Measurements from ENCODE around the gene ZBTB7C.

ZBTB7C gene

DNA sequence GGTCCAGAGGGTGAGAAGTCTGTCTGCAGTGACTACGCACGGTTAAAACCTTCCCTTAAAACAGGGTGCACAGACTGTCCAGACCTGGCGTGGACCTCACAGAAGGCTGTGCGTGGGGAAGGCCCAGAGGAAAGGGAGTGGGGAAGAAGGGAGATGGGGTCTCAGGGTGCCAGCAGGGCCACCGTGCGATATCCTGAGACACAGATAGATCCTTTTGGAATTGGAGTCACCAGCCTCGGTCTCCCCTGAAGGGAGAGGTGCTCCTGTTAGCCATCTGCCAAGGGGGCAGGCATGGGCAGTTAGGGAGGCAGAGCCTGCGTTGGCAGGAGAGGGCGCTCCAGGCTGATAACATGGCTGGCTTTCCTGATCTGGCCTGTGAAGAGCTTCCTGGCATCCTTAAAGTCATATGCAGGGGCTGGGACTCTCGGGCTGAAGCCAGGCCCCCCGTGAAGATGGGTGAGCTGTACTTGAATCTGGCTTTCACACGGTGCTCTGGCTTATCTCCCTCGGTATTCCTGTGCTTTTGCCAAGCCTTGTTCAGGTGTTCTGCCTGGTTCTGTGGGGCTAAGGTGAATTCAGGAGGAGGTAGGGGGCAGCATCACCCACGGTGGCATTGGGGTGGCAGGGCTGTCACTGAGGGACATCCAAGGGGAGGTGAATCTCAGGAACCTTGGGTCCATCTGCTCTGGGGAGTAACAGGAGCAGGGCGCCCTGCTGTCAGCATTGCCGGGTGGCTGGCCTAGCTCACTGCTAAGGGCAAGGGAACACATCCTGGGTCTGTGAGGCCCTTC is 371.5 kb downstream of the ZBTB7C start:
- DNase-seq (ENCODE audit: low read depth, low spot score): no peak

DNA sequence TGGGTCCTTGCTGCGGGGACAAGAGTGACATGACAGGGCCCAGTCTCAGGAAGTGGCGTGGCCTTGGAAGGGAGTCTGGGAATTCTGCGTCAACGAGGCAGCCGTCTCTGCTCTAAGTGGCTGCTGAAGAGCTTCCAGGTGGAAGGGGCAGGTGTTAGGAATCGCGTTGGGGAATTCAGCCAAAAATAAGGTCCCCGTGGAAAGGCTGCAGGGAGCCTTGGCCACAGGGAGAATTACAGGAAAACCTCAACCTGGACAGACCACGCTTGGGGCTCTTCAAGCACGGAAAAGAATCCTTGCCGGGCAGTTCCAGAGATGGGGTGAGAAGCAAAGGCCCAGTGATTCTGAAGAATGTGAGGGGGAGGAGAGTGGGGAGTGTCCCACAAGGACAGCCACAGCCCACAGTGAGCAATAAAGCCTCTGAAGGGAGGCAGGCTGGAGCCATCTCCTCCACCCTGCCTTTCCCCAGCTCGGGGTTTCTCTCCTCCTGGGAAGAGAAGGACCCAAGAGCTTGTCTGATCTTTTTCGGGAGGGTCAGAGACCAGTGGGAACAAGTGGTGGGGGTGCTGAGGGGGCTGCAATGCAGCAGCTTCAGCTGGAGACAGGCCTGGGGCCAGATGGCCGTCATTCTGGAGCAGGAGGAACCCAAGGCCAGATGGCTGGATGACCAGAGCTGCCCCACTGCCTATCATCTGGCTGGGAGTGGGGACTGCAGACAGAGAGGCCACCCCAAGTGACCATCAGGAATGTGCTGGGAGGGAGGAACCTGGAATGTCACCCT is 372.4 kb downstream of the ZBTB7C start:
- no peak for DNase-seq (ENCODE audit: low read depth, low spot score)

DNA sequence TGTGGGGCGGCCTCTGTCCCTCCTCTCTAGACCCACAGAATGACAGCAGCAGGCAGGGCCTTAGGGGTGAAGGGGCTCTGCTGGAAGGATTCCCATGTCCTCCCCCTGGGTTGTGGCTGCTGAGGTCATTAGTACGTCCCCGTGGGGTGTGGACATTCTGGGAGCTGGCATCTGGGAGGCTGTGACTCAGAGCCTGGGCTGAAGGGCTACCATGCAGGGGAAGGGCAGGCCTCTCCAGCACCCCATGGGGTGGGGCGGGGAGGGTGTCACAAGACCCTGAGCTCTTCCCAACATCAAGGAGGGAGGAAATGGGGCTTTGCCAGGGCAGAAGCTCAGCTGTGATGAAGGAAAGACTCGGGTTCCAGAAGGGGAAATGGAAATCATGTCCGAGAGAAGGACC is 373.0 kb downstream of the ZBTB7C start:
- no peak for DNase-seq (ENCODE audit: low read depth, low spot score)

DNA sequence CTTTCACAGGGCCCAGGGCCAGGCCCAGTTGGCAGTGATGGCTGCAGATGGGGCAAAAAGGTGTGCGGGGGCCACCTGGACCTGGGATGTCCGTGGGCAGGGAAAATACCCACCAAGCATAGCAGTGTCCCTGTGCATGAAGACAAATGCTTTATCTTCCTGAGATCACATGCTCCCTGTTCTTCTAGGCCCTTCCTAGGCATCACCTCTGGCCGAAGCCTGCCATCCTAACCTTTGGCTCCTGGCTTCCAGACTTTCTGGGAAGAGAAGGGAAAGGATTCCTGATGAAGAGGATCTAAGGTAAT is 373.7 kb downstream of the ZBTB7C start:
- no peak for DNase-seq (ENCODE audit: low read depth, low spot score)

DNA sequence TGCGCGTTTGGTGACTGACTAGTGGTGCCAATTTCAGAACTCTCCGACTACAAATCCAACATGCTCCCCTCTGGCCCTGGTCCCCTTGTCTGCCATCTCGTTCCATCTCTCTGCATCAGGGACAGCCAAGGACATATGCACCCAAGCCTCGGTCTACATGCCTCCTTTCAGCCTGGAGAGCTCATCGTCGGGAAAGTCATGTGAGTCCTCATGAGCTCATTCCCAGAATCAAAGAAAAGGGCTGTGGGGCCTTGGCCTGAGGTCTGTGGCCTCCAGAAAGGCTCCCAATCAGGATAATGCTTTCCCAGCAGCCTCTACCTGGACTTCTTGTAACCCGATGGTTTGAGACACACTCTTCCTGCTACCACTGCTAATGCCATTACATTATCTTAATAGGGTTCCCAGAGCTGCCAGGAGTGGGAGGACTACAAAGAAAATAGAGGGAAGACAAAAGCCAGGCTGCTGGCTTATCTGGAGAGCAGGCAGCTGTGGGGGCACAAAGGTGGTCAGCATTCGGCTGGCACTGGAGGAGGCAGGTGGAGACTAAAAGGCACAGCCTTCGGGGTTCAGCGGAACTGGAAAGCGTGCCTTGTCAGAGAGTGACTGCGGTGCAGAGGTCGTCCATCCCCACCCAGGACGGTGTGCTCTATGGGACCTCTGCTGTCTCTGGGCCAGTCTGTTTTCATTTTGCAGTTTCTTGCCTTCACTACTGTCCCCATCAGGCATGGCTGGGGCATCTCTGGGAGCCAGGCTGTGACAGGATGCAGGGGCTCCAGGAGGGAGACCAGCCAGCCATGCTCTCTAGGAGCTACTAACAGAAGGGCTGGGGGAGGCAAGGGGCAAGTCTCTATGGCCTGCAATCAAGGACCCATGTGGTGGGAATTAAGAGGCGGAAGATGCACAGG is 374.3 kb downstream of the ZBTB7C start:
- no peak for DNase-seq (ENCODE audit: low read depth, low spot score)

DNA sequence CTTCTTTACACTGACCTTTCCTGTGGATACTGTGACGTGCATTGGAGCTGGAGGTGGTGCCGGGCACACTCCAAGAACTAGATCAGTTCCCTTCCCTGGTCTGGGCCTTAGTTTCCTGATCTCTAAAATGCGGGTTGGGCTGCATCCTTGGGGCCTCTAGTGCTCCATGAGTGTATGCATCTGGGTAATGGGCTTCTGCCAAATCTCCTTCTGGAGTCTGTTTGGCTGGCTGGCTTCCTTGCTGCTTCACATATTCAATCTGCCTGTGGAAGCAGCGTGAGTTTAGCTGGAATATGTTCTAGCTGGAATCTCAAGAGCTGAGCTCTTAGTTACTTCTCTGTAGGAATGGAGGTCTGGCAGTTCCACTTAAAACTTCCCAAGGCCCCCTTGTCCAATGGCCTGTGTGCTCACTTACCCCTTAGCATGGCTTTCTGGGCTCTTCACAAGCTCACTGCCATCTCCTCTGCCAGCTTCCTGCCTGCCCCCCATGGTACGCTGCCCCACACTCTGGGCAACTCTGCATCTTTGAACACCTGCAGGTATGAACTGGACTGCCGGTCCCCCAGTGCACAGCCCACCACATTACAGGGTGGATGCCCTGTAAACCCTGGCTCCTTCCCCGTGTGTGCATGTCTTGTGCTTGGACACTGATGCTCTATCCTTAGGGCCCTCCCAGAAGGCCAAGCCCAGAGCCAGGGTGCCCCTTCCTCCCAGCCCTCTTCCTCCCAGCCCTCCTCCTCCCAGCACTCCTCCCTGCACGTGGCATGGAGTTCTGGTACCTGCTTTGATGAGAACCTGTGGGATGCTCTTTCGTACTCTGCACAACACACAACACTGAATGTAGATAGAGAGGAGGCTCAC is 375.2 kb downstream of the ZBTB7C start:
- DNase-seq (ENCODE audit: low read depth, low spot score): no peak

DNA sequence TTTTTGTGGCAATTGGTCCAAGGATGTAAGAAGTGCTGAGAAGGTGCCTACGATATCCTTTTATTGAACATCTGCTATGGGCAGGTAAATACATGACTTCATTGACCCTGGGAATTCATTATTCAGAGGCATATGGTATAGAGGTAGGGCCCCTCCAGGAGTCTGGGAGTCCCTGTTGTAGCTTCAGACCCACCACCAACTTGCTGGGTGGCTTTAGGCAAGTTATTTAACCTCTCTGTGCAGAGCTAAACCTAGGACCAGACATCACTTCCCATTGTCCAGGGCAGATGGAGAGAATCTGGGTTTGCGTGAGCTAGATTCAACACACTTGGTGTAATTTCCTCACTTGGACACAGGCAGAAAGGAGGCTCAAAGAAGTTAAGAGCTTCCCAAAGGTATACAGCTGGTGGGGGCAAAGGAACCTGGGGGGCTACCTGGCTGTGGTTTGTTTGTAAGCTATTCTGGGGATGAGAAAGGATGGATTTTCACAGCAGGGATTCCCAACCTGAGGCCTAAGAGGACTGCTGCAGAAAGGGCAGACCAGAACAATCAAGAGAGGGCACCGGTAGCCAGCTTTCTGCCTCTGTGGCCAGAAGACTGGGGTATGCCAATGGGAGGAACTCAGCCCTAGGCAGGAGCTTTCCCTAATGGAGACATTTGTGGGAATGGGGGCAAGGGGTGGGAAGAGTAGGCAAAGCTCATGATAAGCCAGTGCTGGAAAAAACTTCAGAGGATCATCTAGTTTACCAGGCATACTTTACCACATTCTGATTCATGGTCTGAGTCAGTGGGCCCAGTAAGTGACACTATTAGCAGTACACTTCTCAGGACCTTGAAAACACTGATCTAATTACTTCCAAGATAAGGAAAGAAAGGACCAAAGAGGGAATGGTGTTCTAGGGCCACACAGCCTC is 376.1 kb downstream of the ZBTB7C start:
- DNase-seq (ENCODE audit: low read depth, low spot score): no peak

DNA sequence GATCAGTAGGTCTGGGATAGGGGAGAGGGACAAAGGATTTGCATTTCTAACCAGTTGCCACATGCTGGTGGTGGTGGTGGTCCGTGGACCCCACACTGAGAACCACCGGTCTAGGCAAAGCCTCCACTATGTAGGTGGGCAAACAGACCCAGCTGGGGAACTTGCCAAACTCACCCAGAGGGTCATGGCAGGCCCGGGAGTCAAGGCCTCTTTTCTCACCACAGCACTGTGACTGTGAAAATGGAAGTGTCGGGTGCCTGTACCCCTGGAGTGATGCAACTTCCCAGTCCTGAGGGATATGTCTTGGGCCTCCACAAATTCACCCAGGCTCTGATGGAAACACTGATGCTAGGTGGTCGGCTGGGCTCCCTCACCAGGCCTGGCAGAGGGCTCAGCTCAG is 377.5 kb downstream of the ZBTB7C start:
- no peak for DNase-seq (ENCODE audit: low read depth, low spot score)

DNA sequence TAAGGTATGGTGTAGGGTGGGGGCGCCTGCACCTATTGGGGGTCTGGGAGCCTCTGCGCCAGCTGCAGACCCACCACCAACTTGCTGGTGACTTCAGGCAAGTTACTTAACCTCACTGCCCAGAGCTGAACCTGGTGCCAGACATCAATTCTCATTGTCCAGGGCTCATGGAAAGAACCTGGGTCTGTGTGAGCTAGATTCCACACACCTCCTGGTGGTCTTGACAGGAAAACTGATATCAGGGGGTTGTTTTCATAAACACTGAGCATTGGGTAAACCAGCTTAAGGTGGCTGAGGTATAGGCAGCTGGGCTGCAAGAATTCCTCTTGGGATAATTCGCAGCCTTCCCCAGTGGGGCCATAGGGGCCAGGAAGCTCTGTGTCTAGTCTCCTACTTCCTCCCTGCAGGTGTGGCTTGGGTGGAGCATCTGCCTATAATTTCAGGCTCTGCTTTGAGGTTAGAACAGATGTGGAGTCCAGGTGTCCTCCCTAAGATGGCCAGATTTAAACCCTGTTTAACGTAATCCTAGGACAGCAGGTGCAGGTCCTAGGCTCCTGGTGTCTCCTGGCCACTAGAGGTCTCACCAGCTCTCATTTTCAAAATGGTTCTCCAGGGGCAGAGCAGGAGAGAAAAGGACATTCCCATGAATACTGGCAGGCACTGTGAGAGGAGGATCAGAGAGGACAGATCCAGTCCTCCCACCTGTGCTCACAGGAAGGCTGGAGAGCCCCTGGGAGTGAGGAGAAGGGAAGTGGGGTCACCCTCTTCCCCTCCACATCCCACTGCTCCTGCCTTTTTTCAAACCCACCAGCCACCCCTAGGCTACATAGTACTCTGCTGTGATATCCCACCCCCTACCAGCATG is 378.3 kb downstream of the ZBTB7C start:
- no peak for DNase-seq (ENCODE audit: low read depth, low spot score)

DNA sequence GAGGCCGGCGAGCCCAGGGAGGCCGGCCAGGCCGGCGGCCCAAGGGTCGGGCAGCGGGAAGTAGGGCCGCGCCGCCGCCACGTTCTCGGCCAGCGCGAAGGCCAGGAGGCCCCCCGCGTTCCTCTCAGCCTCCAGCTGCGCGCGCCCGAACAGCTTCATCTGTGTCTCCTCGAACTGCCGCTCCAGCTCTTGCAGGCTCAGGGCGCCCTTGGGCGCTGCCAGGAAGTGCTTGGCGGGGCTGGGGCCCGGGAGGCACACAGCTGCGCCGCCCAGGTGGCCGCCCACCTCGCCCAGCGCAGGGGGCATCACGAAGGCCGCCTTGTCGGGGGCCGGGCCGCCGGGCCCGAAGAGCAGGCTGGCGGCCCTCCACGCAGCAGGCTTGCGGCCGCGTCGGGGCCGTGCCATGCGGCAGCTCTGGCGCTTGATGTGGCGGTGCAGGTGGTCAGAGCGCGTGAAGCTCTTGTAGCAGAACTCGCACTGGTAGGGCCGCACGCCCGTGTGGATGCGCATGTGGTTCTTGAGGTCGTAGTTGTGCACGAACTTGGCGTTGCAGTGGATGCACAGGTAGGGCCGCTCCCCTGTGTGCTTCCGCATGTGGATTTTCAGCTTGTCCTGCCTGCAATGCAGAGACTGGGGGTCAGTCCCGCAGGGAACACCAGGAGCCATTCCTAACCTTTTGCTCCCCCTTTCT is 379.7 kb downstream of the ZBTB7C start:
- DNase-seq (ENCODE audit: low read depth, low spot score): no peak

DNA sequence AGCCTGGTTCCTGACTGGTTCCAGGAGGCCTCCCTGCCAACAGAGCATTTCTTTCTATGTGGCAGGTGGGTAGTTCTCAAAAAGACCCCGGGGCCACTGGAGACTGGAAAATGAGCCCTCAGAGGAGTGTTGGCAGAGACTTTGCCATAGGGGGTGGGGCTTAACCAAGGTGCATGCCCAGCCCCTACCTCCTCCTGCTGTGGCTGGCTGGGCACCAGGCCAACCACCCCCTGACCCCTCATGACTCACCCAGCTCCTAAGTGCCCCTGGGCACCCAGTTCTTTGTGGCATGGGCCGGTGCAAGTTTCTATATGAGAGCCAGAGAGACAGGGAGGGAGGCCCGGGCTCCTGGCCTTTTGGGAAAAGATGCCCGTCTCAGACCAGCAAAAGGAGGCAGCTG is 380.5 kb downstream of the ZBTB7C start:
- no peak for DNase-seq (ENCODE audit: low read depth, low spot score)

DNA sequence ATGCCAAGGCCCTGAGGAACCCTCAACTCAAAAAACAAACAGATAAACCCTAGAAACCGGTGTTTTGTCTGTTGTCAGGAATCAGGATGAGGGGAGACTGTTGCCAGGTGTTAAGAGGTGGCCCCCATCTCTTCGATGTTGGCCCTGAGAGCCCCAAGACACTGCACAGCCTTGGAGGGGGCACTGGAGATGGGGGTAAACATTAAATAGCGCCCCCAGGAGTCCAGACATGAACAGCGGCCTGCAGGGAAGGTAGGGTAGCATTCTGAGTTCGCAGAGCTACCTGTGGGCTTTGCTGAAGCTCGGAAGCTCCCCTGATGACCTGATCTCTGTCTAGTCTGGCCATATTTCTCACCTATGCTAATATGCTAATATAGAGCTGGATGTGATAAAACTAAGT is 381.1 kb downstream of the ZBTB7C start:
- DNase-seq (ENCODE audit: low read depth, low spot score): no peak

DNA sequence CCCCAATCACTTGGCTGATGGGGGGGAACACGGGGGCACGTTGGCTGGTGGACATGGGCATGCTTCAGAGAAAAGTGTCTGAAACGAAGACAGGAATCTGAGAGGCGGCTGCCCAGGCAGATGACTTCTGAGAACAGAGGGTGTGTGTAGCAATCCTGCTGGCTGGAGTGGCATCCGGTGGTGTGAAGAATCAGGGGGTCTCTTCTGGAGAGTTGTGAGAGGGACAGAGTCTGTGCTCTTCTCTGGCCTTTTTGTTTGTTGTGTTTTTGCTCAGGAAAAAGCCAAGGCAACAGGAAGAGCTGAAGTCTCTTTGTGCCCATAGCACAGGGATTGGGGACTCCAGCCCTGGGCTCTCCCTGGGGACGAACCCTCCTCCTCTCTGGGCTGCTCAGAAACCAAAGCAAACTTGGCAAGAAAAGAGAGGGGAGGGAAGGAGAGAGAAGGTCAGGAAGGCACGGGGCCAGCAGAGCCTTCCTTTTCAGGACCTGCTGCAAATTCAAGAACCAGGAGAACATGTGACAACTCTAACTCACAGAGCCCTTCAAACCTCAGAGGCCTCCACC is 381.7 kb downstream of the ZBTB7C start:
- DNase-seq (ENCODE audit: low read depth, low spot score): no peak

DNA sequence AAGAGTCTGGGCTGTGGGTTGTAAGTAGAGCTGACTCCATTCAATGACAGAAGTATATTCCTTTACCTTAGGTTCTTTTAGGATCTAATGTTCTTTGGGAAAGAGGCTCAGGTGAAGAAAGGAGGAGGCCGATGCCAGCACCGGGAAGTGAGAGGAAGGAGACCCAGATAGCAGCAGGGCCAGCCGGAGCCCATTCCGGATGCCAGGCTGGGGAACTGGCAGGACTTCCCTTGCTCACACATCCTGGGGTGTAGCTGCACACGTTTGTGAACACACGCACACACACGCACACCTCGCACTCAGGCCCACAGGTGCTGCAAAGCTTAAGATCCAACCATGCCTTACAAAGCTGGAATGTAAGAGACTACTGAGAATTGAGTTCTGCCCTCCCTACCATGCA is 383.0 kb downstream of the ZBTB7C start:
- DNase-seq (ENCODE audit: low read depth, low spot score): no peak

DNA sequence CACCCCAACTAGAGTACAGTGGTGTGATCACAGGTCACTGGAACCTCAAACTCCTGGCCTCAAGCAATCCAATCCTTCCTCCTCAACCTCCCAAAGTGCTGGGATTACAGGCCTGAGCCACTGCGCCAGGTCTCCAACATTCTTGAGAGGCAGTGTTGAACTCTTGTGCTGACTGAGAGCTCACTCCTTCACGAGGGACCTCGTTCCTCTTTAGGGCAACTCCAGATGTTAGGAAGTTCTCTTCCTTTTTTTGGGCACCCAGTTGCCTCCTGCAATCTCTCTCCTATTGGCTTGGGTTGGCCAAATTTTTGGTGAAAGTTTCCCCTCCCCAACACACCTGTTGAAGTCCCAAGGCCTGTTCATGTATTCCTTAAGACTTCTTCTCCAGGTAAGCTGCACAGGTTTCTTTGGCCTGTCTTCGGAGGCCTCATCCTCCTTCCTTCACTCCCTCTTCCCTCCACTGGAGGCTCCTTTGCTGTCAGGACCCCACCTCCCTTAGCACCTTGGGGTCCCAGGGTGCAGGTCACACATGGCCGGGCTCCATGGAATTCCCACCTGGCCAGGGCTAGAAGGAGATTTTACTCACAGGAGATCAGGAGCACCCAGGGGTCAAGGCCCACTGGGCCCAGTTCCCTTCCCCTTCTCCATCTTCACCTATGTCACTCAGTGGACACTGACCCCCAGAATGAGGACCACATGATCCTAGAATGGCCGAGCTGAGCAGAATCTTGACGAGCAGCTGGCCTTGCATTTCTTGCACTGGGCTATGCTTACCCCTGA is 384.1 kb downstream of the ZBTB7C start:
- no peak for DNase-seq (ENCODE audit: low read depth, low spot score)

DNA sequence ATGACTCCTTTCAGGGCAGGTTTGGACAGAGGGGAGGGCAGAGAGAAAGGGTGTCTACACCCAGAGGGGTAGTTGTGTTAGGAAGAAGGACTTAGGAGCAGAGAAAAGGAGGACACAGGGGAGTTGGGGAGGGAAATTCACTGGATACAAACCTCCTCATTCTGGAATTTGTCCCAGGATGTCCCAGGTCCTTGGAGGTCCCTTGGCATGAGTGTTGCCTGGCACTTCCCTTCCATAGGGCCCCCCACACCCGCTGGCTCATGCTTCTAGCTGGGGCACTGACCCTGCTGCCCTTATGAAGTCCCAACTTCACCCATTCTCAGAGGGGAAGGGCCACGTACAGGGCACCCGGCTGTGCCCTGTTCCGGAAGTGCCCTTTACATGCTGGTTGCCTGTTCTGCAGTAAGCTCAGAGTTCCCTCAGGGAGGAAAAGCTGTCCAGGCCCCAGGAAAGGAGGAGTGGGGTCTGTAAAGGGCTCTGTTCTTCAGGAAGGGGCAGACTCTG is 385.1 kb downstream of the ZBTB7C start:
- DNase-seq (ENCODE audit: low read depth, low spot score): no peak

DNA sequence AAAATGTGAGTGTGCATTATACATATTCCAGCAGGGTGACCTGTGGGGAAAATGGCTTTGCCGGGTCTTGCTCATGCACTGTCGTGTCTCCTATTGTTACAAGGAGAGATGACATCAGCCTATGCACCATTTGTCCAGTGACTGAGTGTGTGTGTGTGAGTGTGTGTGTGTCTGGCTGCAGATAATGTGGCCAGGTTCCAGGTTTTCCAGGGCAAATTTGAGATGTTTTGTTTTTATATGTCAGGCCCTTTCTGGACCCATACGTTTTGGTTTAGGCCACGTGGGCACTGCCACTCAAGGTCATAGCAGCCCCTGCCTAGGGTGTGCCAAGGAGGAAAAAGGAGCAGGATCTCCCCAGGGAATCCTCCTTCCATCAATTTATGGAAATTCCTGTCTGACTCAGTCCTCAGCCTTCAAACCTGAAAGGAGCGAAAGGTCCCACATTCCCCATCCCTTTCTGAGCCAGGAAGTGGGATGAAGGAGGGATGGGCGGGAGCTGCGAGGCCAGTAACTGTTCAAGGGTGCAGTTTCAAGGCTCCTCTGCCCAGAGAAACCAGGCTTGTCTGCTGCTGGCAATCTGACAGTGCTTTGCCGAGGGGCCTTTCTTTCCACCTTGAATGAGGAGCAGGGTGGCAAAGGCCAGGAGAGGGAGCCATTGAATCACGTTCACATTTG is 385.7 kb downstream of the ZBTB7C start:
- no peak for DNase-seq (ENCODE audit: low read depth, low spot score)

Measured in activated naive CD8-positive, alpha-beta T cell treated with anti-CD3 and anti-CD28 coated beads, Interleukin-2, amount 50 U/mL, for 16 hours (primary cell).